Measurements from ENCODE around the gene SHH.

SHH gene

DNA sequence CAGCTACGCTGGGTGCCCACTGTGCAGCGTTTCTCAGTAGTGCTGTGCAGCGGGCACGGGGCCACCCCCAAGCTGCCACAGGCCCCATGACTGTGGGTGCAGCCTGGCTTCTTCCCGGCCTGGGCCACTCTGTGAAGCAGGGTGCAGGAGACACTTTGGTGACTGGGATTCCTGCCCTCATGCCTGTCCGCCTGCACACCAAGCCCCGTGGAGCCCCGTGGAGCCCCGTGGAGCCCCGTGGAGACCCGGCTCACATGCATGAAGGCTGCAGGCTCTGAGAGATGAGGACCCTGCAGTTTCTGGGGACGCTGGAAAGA lies 3.9 kb upstream of the SHH start:
- H3K27ac Mint-ChIP-seq: no peak overlapping the region
- no peaks in the 10 kb centered on the region for H3K9me3 Mint-ChIP-seq
- H3K4me3 Mint-ChIP-seq: no peak overlapping the region
- H3K4me1 Mint-ChIP-seq: peaks cover 27% of the 10 kb centered on the region
- H3K27me3 Mint-ChIP-seq: peaks cover 77% of the 10 kb centered on the region
- DNase-seq: no peak
- ATAC-seq: no peak

DNA sequence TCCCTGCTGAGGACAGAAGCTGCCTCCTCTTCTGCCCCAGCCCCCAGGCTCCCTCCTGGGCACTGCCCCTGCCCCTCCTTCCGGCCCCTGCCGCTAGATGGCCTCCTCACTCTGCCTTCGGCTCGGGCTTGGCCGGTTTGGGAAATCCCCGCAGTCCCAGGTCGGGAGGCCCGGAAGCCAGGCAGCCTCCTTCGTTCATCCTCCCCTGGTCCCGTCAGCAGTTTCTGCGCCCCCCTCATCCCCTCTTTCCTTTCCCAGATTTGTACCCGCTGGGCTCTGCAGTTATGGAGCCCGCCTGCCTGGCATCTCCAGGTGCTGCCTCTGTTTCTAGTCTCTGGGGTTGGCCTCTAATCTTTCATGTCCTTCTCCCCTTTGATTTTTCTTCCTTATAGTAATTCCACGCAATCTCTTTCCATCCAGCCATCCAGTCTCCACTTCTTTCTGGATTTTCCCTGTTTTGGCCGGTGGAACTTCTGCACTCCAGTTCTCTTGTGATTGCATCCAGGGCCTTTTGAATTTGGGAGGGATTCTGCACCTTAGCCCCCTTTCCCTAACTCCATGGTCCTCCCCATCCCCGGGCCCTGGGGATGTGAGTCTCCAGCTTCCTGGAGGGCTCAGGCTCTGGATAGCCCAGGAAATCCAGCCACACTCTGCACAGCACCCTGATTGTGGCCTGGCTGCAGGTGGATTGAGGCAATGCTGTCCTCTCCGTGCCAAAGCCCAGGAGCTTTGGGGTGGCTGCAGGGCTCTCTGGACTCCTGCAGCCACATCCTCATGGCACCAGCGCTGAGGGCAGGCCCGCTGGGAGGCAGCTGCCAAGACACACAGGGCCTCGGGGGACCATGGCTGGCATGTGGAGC lies 3.3 kb upstream of the SHH start:
- ATAC-seq (peak; percentile 84), DNase-seq (peak; percentile 71 to 79)
- no peak overlapping the region for H3K27ac Mint-ChIP-seq

GRCh38 chr7:155814316-155815276 lies 2.3 kb upstream of the SHH start:
- H3K4me1 Mint-ChIP-seq: peaks cover 27% of the 10 kb centered on the region
- DNase-seq: no peak

More for the DNA sequence above, 3.3 kb upstream of the SHH start:
- Mint-ChIP-seq H3K27me3 (peaks cover 77% of the 10 kb centered on the region), H3K4me3 (peak overlapping the region in 1 of 2 donors; percentile 47), H3K4me1 (peaks cover 27% of the 10 kb centered on the region), H3K9me3 (no peaks in the 10 kb centered on the region)

GRCh38 chr7:155813546-155814315 lies 1.5 kb upstream of the SHH start:
- H3K27me3 Mint-ChIP-seq: peaks cover 89% of the 10 kb centered on the region

More at GRCh38 chr7:155814316-155815276, 2.3 kb upstream of the SHH start:
- Mint-ChIP-seq H3K27ac (no peak overlapping the region), H3K9me3 (no peaks in the 10 kb centered on the region), H3K4me3 (no peak overlapping the region), H3K27me3 (peaks cover 85% of the 10 kb centered on the region)
- peak; percentile 22 for ATAC-seq

DNA sequence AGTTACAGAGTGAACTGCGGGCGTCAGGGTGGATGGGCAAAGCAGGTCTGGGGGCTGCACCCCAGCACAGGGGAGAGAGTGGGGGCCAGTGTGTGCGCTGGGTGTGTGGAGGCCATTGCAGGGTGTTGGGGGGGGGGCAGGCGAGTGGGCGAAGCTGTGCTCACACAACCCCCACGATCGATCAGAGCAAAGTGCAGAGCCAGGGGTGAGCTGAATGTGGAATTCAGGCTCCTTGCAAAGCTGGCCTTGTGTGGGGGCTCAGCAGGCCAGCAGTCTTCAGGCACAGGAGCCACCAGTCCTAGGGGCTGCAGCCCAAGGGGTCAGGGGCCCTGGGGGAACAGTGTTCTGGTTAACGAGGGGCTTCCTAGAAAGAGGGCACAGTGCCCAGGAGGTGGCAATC lies 862 bp upstream of the SHH start:
- Mint-ChIP-seq H3K27me3 (peaks cover 89% of the 10 kb centered on the region), H3K9me3 (no peaks in the 10 kb centered on the region), H3K4me3 (no peak overlapping the region), H3K27ac (no peak overlapping the region), H3K4me1 (peaks cover 38% of the 10 kb centered on the region)
- DNase-seq (no peak), ATAC-seq (no peak)

More at GRCh38 chr7:155813546-155814315, 1.5 kb upstream of the SHH start:
- Mint-ChIP-seq H3K27ac (no peak overlapping the region), H3K4me1 (peaks cover 35% of the 10 kb centered on the region), H3K4me3 (no peak overlapping the region), H3K9me3 (no peaks in the 10 kb centered on the region)
- DNase-seq (no peak), ATAC-seq (no peak)

DNA sequence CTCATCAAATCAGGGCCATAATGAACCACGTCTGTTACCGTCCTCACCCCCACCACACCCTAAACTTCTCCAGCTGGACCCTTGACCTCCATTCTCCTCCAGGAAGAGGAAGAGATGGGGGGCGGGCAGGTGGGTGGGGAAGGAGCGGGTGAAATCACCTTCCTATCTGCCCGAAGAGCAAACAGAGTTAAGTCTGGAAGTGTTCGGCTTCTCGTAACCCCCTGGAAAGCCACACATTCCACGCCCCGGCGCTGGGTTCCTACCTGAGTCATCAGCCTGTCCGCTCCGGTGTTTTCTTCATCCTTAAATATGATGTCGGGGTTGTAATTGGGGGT lies 736 bp downstream of the SHH start:
- H3K27ac Mint-ChIP-seq: no peak overlapping the region
- DNase-seq (no peak), ATAC-seq (no peak)
- H3K27me3 Mint-ChIP-seq: peaks cover 98% of the 10 kb centered on the region
- peaks cover 54% of the 10 kb centered on the region for H3K4me1 Mint-ChIP-seq
- H3K9me3 Mint-ChIP-seq: no peaks in the 10 kb centered on the region
- peak overlapping the region; percentile 68 to 71 for H3K4me3 Mint-ChIP-seq

DNA sequence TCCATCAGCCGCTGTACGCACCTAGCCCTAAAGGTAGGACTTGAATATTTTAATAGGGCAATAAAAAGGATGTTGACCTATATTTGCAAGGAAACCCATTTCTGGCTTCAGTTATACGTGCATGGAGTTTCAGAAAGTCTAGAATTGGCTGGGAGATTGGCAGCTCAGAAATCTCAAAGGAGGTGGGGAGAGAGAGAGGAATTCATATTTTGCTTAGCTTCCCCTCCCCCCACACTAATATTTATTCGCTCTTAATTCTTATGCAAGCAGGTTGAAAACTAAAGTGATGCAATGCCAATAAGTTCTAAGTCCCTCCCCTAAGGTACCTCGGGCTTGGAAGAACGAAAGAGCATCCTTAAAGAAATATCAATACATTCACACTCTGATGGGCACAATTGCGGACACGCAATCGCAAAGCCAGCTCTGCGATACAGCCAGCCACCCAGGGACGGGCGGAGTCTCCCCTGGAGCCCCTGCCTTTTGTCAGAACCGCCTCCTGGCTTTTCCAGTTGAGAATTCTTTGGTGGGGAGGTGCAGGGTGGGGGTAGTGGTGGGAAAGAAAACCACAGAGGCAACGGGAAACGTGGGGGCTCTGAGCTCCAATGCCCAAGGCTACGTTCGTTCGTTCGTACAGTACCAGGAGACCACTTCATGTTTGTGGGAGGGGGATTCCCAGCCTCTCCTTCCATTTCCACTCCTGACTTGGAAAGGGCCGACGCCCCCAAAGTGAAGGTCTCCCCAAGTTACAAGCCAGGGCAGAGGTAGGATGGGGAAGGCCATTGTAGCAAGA lies 1.3 kb downstream of the SHH start:
- Mint-ChIP-seq H3K9me3 (no peaks in the 10 kb centered on the region), H3K4me3 (no peak overlapping the region), H3K4me1 (peaks cover 59% of the 10 kb centered on the region), H3K27me3 (peaks cover 98% of the 10 kb centered on the region), H3K27ac (no peak overlapping the region)
- no peak for DNase-seq
- ATAC-seq: no peak

DNA sequence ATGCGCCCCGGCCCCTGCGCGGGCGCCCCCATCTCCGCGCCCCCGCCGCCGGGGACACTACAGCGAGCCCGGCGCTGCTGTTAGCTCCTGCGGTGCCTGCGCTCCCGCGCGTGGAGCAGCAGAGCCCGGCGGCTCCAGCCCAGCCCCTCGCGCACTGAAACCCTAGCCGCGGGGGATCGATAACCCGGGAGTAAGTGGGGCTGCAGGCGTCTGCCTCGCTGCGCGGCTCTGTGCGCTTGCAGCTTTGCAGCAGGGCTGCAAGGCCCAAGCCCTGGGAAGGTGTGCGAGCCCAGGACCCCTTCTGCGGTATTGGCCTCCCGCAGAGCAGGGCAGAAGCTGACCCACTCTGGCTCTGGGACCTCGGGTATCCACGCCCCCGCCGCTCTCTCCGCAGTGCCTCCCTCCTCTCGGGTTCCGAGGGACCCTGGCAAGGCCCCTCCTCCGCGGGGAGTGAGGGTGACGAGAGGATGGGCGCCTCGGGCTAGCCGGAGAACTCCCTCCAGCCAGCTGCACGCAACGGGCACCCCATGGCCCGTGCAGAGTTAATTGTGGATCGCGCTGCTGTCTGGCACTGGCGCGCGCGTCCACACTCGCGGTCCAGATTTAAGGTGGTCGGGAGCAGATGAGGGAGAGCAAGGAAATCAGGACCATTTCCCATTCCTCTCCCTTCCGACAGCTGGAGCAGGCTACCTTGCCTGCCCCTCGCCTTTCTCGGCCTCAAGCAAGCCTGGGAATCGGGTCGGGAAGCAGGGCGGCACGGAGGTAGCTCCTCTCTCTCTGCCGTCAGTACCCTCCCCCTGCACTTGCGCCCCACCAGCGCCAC lies 2.1 kb downstream of the SHH start:
- Mint-ChIP-seq H3K27ac (no peak overlapping the region), H3K9me3 (no peaks in the 10 kb centered on the region), H3K27me3 (peaks cover 95% of the 10 kb centered on the region), H3K4me1 (peaks cover 52% of the 10 kb centered on the region), H3K4me3 (no peak overlapping the region)
- DNase-seq (no peak), ATAC-seq (no peak)

DNA sequence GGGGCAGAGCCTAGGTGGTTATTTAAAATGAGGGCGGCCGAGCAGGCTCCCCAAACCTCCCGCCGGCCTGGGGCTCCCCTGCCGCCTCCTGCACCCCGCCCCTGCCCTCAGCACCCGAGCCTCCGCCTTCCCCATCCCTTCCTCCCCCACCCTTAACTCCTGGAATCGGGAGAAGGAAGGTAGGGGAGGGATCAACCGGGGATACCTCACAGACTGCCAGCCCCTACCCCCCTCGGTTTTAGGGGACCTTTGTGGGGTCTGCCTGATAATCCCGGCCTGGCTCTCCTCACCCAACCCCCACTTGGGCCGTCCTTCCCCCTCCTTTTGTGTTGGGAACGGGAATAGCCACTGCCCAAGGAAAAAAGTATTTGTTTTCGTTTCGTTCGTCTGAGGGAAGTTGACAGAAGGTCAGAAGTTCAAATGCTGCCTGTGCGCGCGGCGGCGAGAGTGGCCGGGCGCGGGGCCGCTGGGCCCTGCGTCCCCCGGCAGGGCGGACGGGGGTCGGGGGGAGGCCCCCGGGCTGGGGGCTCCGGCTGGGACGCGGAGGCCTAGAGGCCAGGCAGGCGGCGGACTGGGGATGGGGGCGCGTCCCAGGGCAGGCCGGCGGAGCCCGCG lies 2.8 kb downstream of the SHH start:
- DNase-seq (no peak), ATAC-seq (no peak)
- no peak overlapping the region for H3K27ac Mint-ChIP-seq
- peaks cover 55% of the 10 kb centered on the region for H3K4me1 Mint-ChIP-seq
- H3K9me3 Mint-ChIP-seq: no peaks in the 10 kb centered on the region
- H3K4me3 Mint-ChIP-seq: peak overlapping the region in 1 of 2 donors; percentile 40
- H3K27me3 Mint-ChIP-seq: peaks cover 95% of the 10 kb centered on the region

DNA sequence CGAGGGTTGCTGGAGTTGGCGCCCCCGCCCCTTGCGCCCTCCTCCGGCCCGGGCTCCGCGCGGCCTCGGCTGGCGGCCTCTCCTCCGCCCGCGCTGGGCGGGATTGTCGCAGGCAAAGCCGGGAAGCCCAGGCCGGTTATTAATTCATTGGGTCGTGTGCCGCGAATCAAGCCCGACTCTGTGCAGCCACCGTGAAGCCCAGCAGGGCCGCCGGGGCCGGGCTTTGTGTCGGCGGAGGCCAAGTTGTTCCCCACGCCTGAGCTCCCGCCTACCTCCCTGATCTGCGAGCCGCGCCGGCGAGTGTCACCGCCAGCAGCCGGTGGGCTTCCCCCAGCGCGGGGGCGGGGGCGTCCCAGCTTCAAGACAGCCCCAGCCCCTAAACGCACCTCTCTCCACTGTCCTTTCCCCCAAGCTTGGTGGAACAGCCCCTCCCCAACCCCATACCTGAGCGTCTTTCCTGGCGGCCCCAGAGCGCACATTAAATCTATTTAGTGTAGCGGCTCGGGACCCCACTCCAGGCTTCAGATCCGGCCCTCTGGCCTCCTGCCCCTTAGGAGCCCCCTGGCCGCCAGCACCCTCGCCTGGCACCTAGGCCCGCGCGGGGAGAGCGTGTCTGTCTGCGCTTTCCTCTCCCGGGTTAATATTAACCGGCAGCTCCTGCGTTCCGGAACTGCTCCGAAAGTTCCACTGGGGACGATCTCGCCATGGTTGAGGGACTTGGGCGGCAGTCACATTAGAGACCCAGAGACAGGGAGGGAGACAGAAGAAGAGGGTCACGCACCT lies 3.5 kb downstream of the SHH start:
- Mint-ChIP-seq H3K4me3 (peak overlapping the region; percentile 32 to 40), H3K4me1 (peaks cover 59% of the 10 kb centered on the region), H3K27ac (no peak overlapping the region), H3K27me3 (peaks cover 95% of the 10 kb centered on the region), H3K9me3 (no peaks in the 10 kb centered on the region)
- DNase-seq (no peak), ATAC-seq (no peak)

DNA sequence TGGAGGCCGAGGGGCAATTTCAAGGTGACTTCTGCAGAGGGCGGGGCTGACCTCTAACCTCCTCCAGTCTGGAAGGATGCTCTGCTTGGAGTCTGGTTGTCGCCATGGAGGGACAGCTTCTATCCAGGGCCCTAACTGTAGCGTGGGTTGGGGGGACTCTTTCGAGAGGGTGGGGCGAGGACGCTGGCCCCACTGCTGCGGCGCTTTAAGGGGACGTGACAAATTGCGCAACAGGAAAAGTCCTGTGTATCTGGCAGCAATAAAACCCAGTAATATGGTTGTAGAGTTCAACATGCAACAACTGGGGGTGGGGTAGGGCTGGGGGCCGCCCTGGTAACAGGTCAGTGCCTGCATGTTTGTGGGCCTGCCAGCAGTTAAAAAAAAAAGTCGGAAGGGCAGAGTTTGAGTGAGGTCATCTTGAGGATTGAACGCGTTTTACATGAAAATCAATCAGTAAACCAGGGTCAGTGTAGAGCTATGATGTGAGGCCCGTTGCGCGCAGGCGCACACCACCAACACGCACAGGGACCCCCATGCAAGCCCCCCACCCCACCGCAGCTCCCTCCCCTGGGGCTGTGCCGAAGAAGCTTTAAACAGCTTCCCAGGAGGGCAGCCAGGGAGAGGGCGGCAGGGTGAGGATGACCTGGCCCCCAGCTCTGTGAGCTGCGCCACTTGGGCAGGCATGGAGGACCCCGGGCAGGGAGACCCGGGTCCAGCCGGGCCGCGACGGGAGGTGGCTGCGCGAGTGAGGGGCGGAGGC lies 4.3 kb downstream of the SHH start:
- H3K4me3 Mint-ChIP-seq: peak overlapping the region in 1 of 2 donors; percentile 21
- DNase-seq (no peak), ATAC-seq (no peak)
- peaks cover 62% of the 10 kb centered on the region for H3K4me1 Mint-ChIP-seq
- peak overlapping the region in 1 of 2 donors; percentile 71 for H3K27ac Mint-ChIP-seq
- H3K9me3 Mint-ChIP-seq: no peaks in the 10 kb centered on the region
- H3K27me3 Mint-ChIP-seq: peaks cover 95% of the 10 kb centered on the region

DNA sequence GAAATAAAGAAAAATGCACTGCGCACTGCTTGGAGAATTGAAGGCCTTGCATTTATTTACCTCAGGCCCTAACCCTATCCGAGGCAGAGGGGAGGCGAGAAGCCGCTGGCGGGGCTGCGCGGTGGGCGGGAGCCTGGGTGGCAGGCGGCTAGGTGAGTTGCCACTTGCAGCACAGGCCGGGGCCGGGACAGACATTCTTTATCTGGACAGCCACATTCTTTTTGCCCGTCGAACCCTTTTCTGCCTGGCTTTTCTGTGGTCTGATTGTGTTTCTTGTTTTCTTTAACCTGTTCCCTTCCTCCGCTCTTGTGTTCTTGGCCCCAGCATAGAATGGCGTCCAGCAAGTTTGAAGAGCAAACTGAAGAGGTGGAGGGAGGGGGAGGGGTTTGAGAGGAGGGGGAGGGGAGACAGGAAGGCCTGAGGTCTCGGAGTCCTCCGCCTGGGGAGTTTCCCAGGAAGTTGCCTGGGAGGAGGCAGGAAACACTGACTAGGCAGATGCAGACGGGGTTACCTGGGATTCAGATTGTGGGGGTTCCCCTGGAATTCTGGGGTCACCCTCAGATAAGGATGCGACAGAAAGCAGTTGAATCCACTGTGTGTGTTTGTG lies 5.1 kb downstream of the SHH start:
- no peak overlapping the region for H3K27ac Mint-ChIP-seq
- no peak for DNase-seq
- H3K27me3 Mint-ChIP-seq: peaks cover 92% of the 10 kb centered on the region

More for the DNA sequence above, 5.1 kb downstream of the SHH start:
- Mint-ChIP-seq H3K4me1 (peaks cover 56% of the 10 kb centered on the region), H3K9me3 (no peaks in the 10 kb centered on the region), H3K4me3 (peak overlapping the region in 1 of 2 donors; percentile 57)
- no peak for ATAC-seq

Data from stimulated activated naive CD8-positive, alpha-beta T cell treated with anti-CD3 and anti-CD28 coated beads, Interleukin-15, amount 100 ng/mL, for 72 hours (primary cell).